Sigmoid colon (tissue), 3 donors: ENCODE data around the gene MRPL19.

ENCODE experiments used
- POLR2A ChIP-seq, 2 donors: fragments of 450-650 bp; IDR thresholded peaks; one replicate each; pipeline ENCODE4 v1.6.1; 2016; ENCODE audit warnings: antibody characterized with exemption in 2 of 2, mild to moderate bottlenecking in 2 of 2, moderate library complexity in 2 of 2
- TF ChIP-seq, protein P1 (sequence below), 4 experiments: fragments of 450-650 bp in 3 of 4; fragments of 200-600 bp in 1 of 4; IDR thresholded peaks; one replicate each; pipeline ENCODE4 v1.5.1; 2016 to 2019; ENCODE audit warnings: antibody characterized with exemption in 4 of 4, mild to moderate bottlenecking in 3 of 4, moderate library complexity in 2 of 4

DNA sequence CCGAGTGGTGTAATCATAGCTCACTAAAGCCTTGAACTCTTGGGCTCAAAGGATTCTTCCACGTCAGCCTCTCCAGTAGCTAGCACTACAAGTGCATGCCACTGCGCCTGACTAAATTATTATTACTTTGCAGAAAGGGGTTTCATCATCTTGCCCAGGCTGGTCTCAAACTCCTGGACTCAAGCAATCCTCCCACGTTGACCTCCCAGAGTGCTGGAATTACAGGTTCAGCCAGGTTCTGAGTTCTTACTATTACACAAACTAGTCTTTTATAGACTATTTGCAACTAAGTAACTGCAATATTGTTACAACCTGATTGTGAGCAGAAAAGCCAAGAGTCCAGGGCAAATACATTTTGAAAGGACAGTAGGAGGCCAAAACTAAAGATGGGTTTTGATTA, 35.9 kb upstream of the MRPL19 start:
- TF ChIP-seq, protein P1, sequence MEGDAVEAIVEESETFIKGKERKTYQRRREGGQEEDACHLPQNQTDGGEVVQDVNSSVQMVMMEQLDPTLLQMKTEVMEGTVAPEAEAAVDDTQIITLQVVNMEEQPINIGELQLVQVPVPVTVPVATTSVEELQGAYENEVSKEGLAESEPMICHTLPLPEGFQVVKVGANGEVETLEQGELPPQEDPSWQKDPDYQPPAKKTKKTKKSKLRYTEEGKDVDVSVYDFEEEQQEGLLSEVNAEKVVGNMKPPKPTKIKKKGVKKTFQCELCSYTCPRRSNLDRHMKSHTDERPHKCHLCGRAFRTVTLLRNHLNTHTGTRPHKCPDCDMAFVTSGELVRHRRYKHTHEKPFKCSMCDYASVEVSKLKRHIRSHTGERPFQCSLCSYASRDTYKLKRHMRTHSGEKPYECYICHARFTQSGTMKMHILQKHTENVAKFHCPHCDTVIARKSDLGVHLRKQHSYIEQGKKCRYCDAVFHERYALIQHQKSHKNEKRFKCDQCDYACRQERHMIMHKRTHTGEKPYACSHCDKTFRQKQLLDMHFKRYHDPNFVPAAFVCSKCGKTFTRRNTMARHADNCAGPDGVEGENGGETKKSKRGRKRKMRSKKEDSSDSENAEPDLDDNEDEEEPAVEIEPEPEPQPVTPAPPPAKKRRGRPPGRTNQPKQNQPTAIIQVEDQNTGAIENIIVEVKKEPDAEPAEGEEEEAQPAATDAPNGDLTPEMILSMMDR (IDR thresholded peaks at IDR 0.05), result no peak
- TF ChIP-seq POLR2A (IDR thresholded peaks at IDR 0.05), result no peak
